H9 (cell line): ENCODE data around the gene EML4. TPM values are rescaled to one million over a fixed set of nuclear protein-coding genes. Genes with fewer than 3 reads are reported as not detected.

Experiments used
- DNase-seq: peaks from one replicate; pipeline ENCODE4 v3.0.0-alpha.2; 2017
- H2AFZ ChIP-seq: one replicate; pipeline ENCODE4 v1.6.1; 2013; ENCODE audit warnings: mild to moderate bottlenecking, low read length, control low read depth, moderate library complexity
- H2AK5ac ChIP-seq: 2 replicates; pipeline ENCODE4 v1.6.1; 2013; ENCODE audit warnings: low read length, control low read depth, mixed read lengths; ENCODE audit not compliant: insufficient read length
- H2BK120ac ChIP-seq: one replicate; pipeline ENCODE4 v1.6.1; 2013; ENCODE audit warnings: low read depth, mild to moderate bottlenecking, low read length, control low read depth, inconsistent platforms; ENCODE audit not compliant: poor library complexity, severe bottlenecking
- H2BK12ac ChIP-seq: 2 replicates; pipeline ENCODE4 v1.6.1; 2013; ENCODE audit warnings: low read length, control low read depth, mixed read lengths, low read depth; ENCODE audit not compliant: insufficient read length
- H2BK15ac ChIP-seq: 2 replicates; pipeline ENCODE4 v1.6.1; 2013; ENCODE audit warnings: low read depth, low read length, control low read depth
- H2BK20ac ChIP-seq: one replicate; pipeline ENCODE4 v1.6.1; 2013; ENCODE audit warnings: low read depth, mild to moderate bottlenecking, low read length, control low read depth, inconsistent platforms; ENCODE audit not compliant: poor library complexity, severe bottlenecking
- H2BK5ac ChIP-seq: 2 replicates; pipeline ENCODE4 v1.6.1; 2013; ENCODE audit warnings: low read length, control low read depth, mixed read lengths; ENCODE audit not compliant: insufficient read length
- H3K14ac ChIP-seq: 2 replicates; pipeline ENCODE4 v1.6.1; 2013; ENCODE audit warnings: low read length, control low read depth; ENCODE audit not compliant: insufficient read depth
- H3K18ac ChIP-seq: 2 replicates; pipeline ENCODE4 v1.6.1; 2013; ENCODE audit warnings: low read depth, mild to moderate bottlenecking, mixed read lengths, low read length, control low read depth; ENCODE audit not compliant: insufficient read length
- H3K23ac ChIP-seq: 2 replicates; pipeline ENCODE4 v1.6.1; 2013; ENCODE audit warnings: low read length, control low read depth, mixed read lengths, low read depth; ENCODE audit not compliant: insufficient read length
- H3K23me2 ChIP-seq: 2 replicates; pipeline ENCODE4 v1.6.1; 2013; ENCODE audit warnings: low read depth, mild to moderate bottlenecking, mixed read lengths, low read length, control low read depth; ENCODE audit not compliant: insufficient read length, poor library complexity, severe bottlenecking
- H3K27ac ChIP-seq: 2 replicates; pipeline ENCODE4 v1.5.1; 2013; ENCODE audit warnings: low read length, control low read depth, mixed read lengths, low read depth; ENCODE audit not compliant: insufficient read length
- H3K27me3 ChIP-seq: 2 replicates; pipeline ENCODE4 v1.6.1; 2013; ENCODE audit warnings: low read length, control low read depth, inconsistent platforms; ENCODE audit not compliant: insufficient read depth
- H3K4ac ChIP-seq: 2 replicates; pipeline ENCODE4 v1.6.1; 2013; ENCODE audit warnings: low read depth, mild to moderate bottlenecking, control low read depth, inconsistent platforms, low read length, moderate library complexity
- H3K4me1 ChIP-seq: 2 replicates; pipeline ENCODE4 v1.6.1; 2013; ENCODE audit warnings: low read length, control low read depth, inconsistent platforms; ENCODE audit not compliant: insufficient read depth
- H3K4me2 ChIP-seq: 2 replicates; pipeline ENCODE4 v1.6.1; 2013; ENCODE audit warnings: low read length, control low read depth, mixed read lengths; ENCODE audit not compliant: insufficient read length, insufficient read depth
- H3K56ac ChIP-seq: 2 replicates; pipeline ENCODE4 v1.6.1; 2013; ENCODE audit warnings: low read depth, mild to moderate bottlenecking, mixed read lengths, low read length, control low read depth; ENCODE audit not compliant: insufficient read length
- H3K79me1 ChIP-seq: 2 replicates; pipeline ENCODE4 v1.6.1; 2013; ENCODE audit warnings: low read depth, mild to moderate bottlenecking, moderate library complexity, low read length, control low read depth, inconsistent platforms; ENCODE audit not compliant: insufficient read depth, poor library complexity, severe bottlenecking
- H3K79me2 ChIP-seq: 2 replicates; pipeline ENCODE4 v1.6.1; 2013; ENCODE audit warnings: low read length, control low read depth, inconsistent platforms; ENCODE audit not compliant: insufficient read depth
- H3K9ac ChIP-seq: 2 replicates; pipeline ENCODE4 v1.6.1; 2013; ENCODE audit warnings: low read length, control low read depth, mixed read lengths; ENCODE audit not compliant: insufficient read length; ENCODE audit errors: extremely low read depth
- H3K9me3 ChIP-seq: one replicate; pipeline ENCODE4 v1.6.1; 2013; ENCODE audit warnings: low read depth, low read length, inconsistent platforms; ENCODE audit not compliant: control insufficient read depth
- H3T11ph ChIP-seq: one replicate; pipeline ENCODE4 v1.6.1; 2013; ENCODE audit warnings: mild to moderate bottlenecking, low read length, control low read depth, inconsistent platforms
- H4K20me1 ChIP-seq: one replicate; pipeline ENCODE4 v1.6.1; 2013; ENCODE audit not compliant: control insufficient read depth, insufficient read length, insufficient read depth
- H4K5ac ChIP-seq: 2 replicates; pipeline ENCODE4 v1.6.1; 2013; ENCODE audit warnings: low read depth, mild to moderate bottlenecking, mixed read lengths, low read length, control low read depth; ENCODE audit not compliant: insufficient read length
- H4K8ac ChIP-seq: replicated peaks from 2 replicates; pipeline ENCODE4 v1.6.1; 2013; ENCODE audit warnings: low read length, control low read depth, mixed read lengths, low read depth; ENCODE audit not compliant: insufficient read length
- H4K91ac ChIP-seq: 2 replicates; pipeline ENCODE4 v1.6.1; 2013; ENCODE audit warnings: low read depth, mild to moderate bottlenecking, moderate library complexity, mixed read lengths, low read length, control low read depth; ENCODE audit not compliant: insufficient read length
- H3K27ac Mint-ChIP-seq, 3 experiments: 2 replicates in 2 of 3; 3 replicates in 1 of 3; pipeline ENCODE4 v1.8.0; 2020 to 2021; ENCODE audit warnings: mixed read lengths in 3 of 3, mild to moderate bottlenecking in 1 of 3, moderate library complexity in 1 of 3
- H3K27me3 Mint-ChIP-seq: 2 replicates; pipeline ENCODE4 v1.8.0; 2021; ENCODE audit warnings: low read depth, mild to moderate bottlenecking, moderate library complexity, mixed read lengths
- H3K36me3 Mint-ChIP-seq, 3 experiments: 2 replicates in 2 of 3; 3 replicates in 1 of 3; pipeline ENCODE4 v1.8.0; 2020 to 2021; ENCODE audit warnings: low read depth in 3 of 3, mixed read lengths in 3 of 3; ENCODE audit not compliant: insufficient read depth in 1 of 3
- H3K4me1 Mint-ChIP-seq, 2 experiments: 2 replicates each; pipeline ENCODE4 v1.8.0; 2020; ENCODE audit warnings: mixed read lengths in 2 of 2
- H3K4me3 Mint-ChIP-seq, 2 experiments: 2 replicates in 1 of 2; 3 replicates in 1 of 2; pipeline ENCODE4 v1.8.0; 2020 to 2021; ENCODE audit warnings: mild to moderate bottlenecking in 2 of 2, mixed read lengths in 2 of 2, moderate library complexity in 1 of 2
- H3K9me3 Mint-ChIP-seq, 2 experiments: 2 replicates in 1 of 2; 3 replicates in 1 of 2; pipeline ENCODE4 v1.8.0; 2020; ENCODE audit warnings: mild to moderate bottlenecking in 2 of 2, mixed read lengths in 2 of 2, moderate library complexity in 1 of 2
- WGBS: extraction: QIAGEN DNeasy Blood & Tissue Kit; methylation state at CpG from one replicate; pipeline ENCODE4 v1.1.7; 2013; ENCODE audit warnings: missing lambda C conversion rate, low lambda C conversion rate, mixed read lengths; ENCODE audit not compliant: insufficient read length; ENCODE audit errors: extremely low coverage; 5-methylcytosine and 5-hydroxymethylcytosine counted together
- total RNA-seq: library from RNA; stranded (reverse); gene quantifications from 2 replicates; pipeline ENCODE4 v1.2.1, GENCODE V29; 2021
- TF ChIP-seq, protein P1 (sequence below): fragments of 200-600 bp; sonication (generic); conservative IDR thresholded peaks from 3 replicates; pipeline ENCODE4 v1.8.0; 2021; ENCODE audit warnings: antibody characterized with exemption, mild to moderate bottlenecking

Gene EML4
- total RNA-seq, 1 experiment from 2014 or later = 68.6 TPM

DNA sequence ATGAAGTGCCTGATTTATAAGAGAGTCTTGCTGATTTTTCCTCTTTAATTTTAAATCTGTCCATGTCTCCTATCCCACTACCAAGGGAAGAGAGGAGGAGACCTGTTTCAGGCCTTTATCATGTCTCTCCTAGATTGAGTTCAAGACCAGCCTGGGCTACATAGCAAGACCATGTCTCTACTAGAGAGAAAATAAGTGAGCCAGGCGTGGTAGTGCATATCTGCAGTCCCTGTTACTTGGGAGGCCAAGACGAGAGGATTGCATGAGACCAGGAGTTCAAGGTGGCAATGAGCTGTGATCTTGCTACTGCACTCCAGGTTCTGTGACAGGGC lies 20.0 kb downstream of the EML4 start:
- H3K27me3 Mint-ChIP-seq = no peaks in the 10 kb centered on the region
- no peak overlapping the region for H4K91ac ChIP-seq
- H3K27ac Mint-ChIP-seq = peak overlapping the region in 1 of 3 experiments; percentile 68; a peak in 2 of 7 replicates
- no peak overlapping the region for H2BK120ac ChIP-seq
- no peaks in the 10 kb centered on the region for H3K4me1 ChIP-seq
- peaks cover 10 to 14% of the 10 kb centered on the region in 2 experiments for H3K4me1 Mint-ChIP-seq
- no peaks in the 10 kb centered on the region for H3K9me3 Mint-ChIP-seq
- no peak overlapping the region for H2BK15ac ChIP-seq
- no peaks in the 10 kb centered on the region for H3K36me3 Mint-ChIP-seq
- no peak overlapping the region for H3K27ac ChIP-seq
- H2BK5ac ChIP-seq = no peak overlapping the region
- no peaks in the 10 kb centered on the region for H3K27me3 ChIP-seq
- H3K4ac ChIP-seq = no peak overlapping the region
- H2AK5ac ChIP-seq = no peak overlapping the region
- no peak overlapping the region for H3K4me3 Mint-ChIP-seq
- no peak overlapping the region for H3K18ac ChIP-seq
- no peak for DNase-seq
- WGBS = no CpG with 5 or more reads among the region's 2 CpGs
- no peak overlapping the region for H3K56ac ChIP-seq
- TF ChIP-seq, protein P1, sequence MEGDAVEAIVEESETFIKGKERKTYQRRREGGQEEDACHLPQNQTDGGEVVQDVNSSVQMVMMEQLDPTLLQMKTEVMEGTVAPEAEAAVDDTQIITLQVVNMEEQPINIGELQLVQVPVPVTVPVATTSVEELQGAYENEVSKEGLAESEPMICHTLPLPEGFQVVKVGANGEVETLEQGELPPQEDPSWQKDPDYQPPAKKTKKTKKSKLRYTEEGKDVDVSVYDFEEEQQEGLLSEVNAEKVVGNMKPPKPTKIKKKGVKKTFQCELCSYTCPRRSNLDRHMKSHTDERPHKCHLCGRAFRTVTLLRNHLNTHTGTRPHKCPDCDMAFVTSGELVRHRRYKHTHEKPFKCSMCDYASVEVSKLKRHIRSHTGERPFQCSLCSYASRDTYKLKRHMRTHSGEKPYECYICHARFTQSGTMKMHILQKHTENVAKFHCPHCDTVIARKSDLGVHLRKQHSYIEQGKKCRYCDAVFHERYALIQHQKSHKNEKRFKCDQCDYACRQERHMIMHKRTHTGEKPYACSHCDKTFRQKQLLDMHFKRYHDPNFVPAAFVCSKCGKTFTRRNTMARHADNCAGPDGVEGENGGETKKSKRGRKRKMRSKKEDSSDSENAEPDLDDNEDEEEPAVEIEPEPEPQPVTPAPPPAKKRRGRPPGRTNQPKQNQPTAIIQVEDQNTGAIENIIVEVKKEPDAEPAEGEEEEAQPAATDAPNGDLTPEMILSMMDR = no peak
- H3T11ph ChIP-seq = no peak overlapping the region
- no peak overlapping the region for H2BK20ac ChIP-seq
- no peak overlapping the region for H2AFZ ChIP-seq
- no peak overlapping the region for H4K8ac ChIP-seq
- H3K79me1 ChIP-seq = peaks cover 2% of the 10 kb centered on the region
- peaks cover 8% of the 10 kb centered on the region; the same call in 1 of the 2 replicates for H3K79me2 ChIP-seq
- no peaks in the 10 kb centered on the region for H3K9me3 ChIP-seq
- no peak overlapping the region for H2BK12ac ChIP-seq
- no peaks in the 10 kb centered on the region for H4K20me1 ChIP-seq
- no peak overlapping the region for H4K5ac ChIP-seq
- no peak overlapping the region for H3K9ac ChIP-seq
- no peak overlapping the region for H3K4me2 ChIP-seq
- H3K14ac ChIP-seq = no peak overlapping the region
- H3K23ac ChIP-seq = no peak overlapping the region
- H3K23me2 ChIP-seq = no peaks in the 10 kb centered on the region
